ENCODE results near the gene ACVR1.

The ACVR1 gene

DNA sequence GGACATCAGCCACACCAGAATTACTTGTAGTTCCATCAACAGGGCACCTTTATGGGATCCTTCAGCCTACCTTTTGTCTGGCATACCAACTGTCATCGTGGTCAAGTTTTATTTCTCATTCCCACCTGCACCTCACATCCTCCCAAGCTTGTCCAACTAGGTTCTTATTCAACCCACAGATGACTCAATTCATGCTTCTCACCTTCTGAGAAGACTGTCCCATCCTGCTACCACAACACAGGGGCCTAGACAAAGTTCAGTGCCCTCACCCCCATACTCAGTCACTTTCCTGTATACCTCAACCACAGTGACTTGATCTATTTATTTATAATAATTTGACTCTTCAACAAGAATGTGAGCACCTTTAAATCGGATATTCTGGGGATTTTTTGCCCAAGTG is 133.1 kb downstream of the ACVR1 start:
- Mint-ChIP-seq H3K36me3 (ENCODE audit: low read depth) (peaks cover 58% of the 10 kb centered on the region), H3K27me3 (ENCODE audit: low read depth, poor library complexity) (peaks cover 4% of the 10 kb centered on the region), H3K9me3 (peaks cover 22% of the 10 kb centered on the region), H3K4me1 (peaks cover 14% of the 10 kb centered on the region), H3K4me3 (no peak overlapping the region), H3K27ac (no peak overlapping the region)
- DNase-seq = no peak
- TF ChIP-seq, protein P1, sequence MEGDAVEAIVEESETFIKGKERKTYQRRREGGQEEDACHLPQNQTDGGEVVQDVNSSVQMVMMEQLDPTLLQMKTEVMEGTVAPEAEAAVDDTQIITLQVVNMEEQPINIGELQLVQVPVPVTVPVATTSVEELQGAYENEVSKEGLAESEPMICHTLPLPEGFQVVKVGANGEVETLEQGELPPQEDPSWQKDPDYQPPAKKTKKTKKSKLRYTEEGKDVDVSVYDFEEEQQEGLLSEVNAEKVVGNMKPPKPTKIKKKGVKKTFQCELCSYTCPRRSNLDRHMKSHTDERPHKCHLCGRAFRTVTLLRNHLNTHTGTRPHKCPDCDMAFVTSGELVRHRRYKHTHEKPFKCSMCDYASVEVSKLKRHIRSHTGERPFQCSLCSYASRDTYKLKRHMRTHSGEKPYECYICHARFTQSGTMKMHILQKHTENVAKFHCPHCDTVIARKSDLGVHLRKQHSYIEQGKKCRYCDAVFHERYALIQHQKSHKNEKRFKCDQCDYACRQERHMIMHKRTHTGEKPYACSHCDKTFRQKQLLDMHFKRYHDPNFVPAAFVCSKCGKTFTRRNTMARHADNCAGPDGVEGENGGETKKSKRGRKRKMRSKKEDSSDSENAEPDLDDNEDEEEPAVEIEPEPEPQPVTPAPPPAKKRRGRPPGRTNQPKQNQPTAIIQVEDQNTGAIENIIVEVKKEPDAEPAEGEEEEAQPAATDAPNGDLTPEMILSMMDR (IDR thresholded peaks at IDR 0.05) = no peak

DNA sequence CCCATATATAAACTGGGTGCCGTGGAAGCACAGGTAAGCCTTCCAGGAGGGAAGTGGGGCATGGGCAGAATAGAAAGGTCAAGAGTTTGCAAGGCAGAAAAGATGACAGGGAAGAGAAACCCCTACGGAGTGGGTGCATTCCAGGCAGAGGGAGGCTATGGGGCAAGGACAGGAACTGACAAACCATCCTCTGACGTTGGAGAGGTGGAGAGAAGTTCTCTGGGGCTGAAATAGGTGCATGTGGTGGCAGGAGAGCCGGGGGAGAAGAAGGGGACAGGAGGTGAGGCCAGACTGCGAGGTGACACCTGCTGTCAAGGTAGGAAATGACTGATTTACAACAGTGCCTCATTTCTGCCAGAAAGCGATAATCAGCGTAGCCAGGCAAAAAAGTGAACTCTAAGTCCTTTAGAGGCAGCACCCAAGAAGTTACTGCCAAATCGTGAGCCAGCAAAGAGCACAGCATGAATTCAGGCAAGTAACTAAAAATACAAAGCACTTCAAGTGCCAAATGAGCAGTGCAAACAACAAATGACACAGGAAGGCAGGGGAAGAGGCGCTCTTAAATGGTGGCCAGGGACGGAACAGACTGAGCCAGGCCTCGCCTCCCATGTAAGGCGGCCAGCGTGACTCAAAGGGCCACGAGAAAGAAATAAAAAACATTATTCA is 134.2 kb downstream of the ACVR1 start:
- Mint-ChIP-seq H3K27me3 (ENCODE audit: low read depth, poor library complexity) (no peaks in the 10 kb centered on the region), H3K4me3 (no peak overlapping the region), H3K9me3 (peaks cover 22% of the 10 kb centered on the region), H3K36me3 (ENCODE audit: low read depth) (peaks cover 69% of the 10 kb centered on the region), H3K27ac (no peak overlapping the region), H3K4me1 (peaks cover 5% of the 10 kb centered on the region)
- no peak for DNase-seq
- TF ChIP-seq, protein P1 (IDR thresholded peaks at IDR 0.05) = no peak

DNA sequence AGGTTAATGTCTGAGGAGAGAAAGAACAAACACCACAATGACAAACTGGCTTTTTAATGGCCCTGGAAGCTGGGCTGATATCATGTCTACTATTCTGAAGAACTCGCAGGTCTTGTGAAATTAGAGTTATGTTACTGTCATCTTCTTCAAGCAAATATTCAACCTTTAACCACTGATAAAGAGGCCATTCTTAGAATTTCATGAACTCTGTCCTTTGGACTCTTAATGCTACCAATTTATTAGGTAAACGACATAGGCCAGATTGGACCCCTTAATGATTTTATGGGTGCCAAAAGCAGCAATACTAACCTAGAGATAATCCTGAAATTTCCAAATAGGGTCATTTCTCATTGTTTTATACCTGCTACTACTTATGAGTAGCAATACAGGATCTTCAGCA is 138.5 kb downstream of the ACVR1 start:
- Mint-ChIP-seq H3K4me3 (no peak overlapping the region), H3K9me3 (peaks cover 16% of the 10 kb centered on the region), H3K27me3 (ENCODE audit: low read depth, poor library complexity) (peaks cover 3% of the 10 kb centered on the region), H3K27ac (no peak overlapping the region), H3K4me1 (no peaks in the 10 kb centered on the region), H3K36me3 (ENCODE audit: low read depth) (peaks cover 89% of the 10 kb centered on the region)
- TF ChIP-seq, protein P1 (IDR thresholded peaks at IDR 0.05) = no peak
- DNase-seq = no peak

DNA sequence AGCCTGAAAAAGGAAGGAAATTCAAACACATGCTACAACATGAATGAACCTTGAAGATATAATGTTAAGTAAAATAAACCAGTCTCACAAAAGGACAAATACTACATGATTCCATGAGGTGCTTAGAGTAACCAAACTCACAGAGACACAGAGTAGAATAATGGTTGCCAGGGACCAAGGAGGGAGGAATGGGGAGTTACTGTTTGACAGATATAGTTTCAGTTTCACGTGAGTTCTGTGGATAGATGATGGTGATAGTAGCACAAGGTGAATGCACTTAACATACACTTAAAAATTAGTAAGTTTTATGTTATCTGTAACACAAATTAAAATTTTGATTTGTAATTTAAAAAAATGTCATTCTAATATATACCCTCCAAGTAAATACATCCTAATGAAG is 140.6 kb downstream of the ACVR1 start:
- Mint-ChIP-seq H3K27me3 (ENCODE audit: low read depth, poor library complexity) (peaks cover 3% of the 10 kb centered on the region), H3K4me1 (no peaks in the 10 kb centered on the region), H3K4me3 (no peak overlapping the region), H3K27ac (no peak overlapping the region), H3K36me3 (ENCODE audit: low read depth) (peaks cover 88% of the 10 kb centered on the region), H3K9me3 (peaks cover 15% of the 10 kb centered on the region)
- TF ChIP-seq, protein P1 (IDR thresholded peaks at IDR 0.05) = no peak
- no peak for DNase-seq

DNA sequence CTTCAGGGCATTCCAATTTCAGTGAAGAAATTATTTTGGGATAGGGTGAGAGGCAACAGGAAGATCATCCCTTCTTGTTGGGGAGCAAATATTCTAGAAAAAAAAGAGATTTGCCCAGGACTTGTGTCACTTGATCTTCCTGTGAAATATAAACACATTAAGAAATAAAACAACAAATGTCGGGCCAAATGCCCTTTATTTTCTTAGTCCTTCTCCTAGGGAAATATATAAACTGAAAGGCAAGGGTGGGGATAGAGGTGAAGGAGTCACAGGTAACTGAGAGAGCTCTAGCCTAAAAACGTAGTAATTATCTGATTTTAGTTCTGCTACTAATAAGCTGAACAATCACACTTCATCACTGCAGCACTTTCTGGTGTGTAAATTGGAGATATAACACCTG is 142.9 kb downstream of the ACVR1 start:
- Mint-ChIP-seq H3K4me3 (no peak overlapping the region), H3K27me3 (ENCODE audit: low read depth, poor library complexity) (peaks cover 3% of the 10 kb centered on the region), H3K36me3 (ENCODE audit: low read depth) (peaks cover 92% of the 10 kb centered on the region), H3K27ac (peak overlapping the region; percentile 71), H3K9me3 (peaks cover 33% of the 10 kb centered on the region), H3K4me1 (no peaks in the 10 kb centered on the region)
- DNase-seq = no peak
- TF ChIP-seq, protein P1 (IDR thresholded peaks at IDR 0.05) = no peak

DNA sequence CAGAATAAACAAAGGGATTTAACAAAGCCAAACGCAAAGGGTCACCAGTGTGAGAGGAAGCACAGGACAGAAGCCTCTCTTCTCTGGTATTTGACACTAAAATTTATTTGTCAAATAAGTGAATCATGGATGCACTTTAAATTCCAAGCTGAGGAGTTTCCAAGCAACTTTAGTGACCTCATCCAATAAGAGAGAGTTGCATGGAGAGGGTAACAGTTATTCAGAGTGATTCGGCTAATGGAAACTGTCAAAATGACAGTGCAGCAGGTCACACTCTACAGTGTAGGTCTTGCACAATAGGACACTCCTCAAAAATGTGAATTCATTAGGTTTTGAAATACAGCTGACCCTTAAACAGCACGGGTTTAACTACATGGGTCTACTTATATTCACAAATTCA is 143.5 kb downstream of the ACVR1 start:
- TF ChIP-seq, protein P1 (IDR thresholded peaks at IDR 0.05) = no peak
- peaks cover 3% of the 10 kb centered on the region for H3K27me3 Mint-ChIP-seq (ENCODE audit: low read depth, poor library complexity)
- H3K9me3 Mint-ChIP-seq = peaks cover 39% of the 10 kb centered on the region
- no peaks in the 10 kb centered on the region for H3K4me1 Mint-ChIP-seq
- no peak overlapping the region for H3K27ac Mint-ChIP-seq
- no peak for DNase-seq
- peaks cover 92% of the 10 kb centered on the region for H3K36me3 Mint-ChIP-seq (ENCODE audit: low read depth)
- no peak overlapping the region for H3K4me3 Mint-ChIP-seq
